LoVo (cell line): ENCODE measurements around the gene SFXN2.
"Not testable (repeated sequence)": the region's sequence is repeated elsewhere in the genome, so short reads cannot be mapped to it uniquely, and the experiment has no call there.

ENCODE experiments used
- DNase-seq: peaks from one replicate; pipeline ENCODE4 v3.0.0-alpha.2; 2016; ENCODE audit warnings: low spot score

SFXN2 gene

GRCh38 chr10:102753718-102754117 lies 39.3 kb downstream of the SFXN2 start:
- no peak for DNase-seq

- DNase-seq = no peak
Measured at GRCh38 chr10:102757323-102757722, 42.9 kb downstream of the SFXN2 start.

GRCh38 chr10:102758240-102758932 lies 44.0 kb downstream of the SFXN2 start:
- no peak for DNase-seq

GRCh38 chr10:102758933-102759262 lies 44.5 kb downstream of the SFXN2 start:
- DNase-seq = not testable (repeated sequence)

- DNase-seq = no peak
Measured at GRCh38 chr10:102759497-102760210, 45.2 kb downstream of the SFXN2 start.

- no peak for DNase-seq
Measured at GRCh38 chr10:102761981-102762380, 47.5 kb downstream of the SFXN2 start.

GRCh38 chr10:102762401-102763015 lies 48.1 kb downstream of the SFXN2 start:
- no peak for DNase-seq

- no peak for DNase-seq
Measured at GRCh38 chr10:102763037-102763607, 48.7 kb downstream of the SFXN2 start.

- DNase-seq = no peak
Measured at GRCh38 chr10:102764470-102765161, 50.2 kb downstream of the SFXN2 start.

- DNase-seq = no peak
Measured at GRCh38 chr10:102765336-102765735, 50.9 kb downstream of the SFXN2 start.

- DNase-seq = no peak
Measured at GRCh38 chr10:102767428-102768160, 53.2 kb downstream of the SFXN2 start.

- DNase-seq = no peak
Measured at GRCh38 chr10:102769375-102770107, 55.1 kb downstream of the SFXN2 start.

- no peak for DNase-seq
Measured at GRCh38 chr10:102770108-102770482, 55.7 kb downstream of the SFXN2 start.

- no peak for DNase-seq
Measured at GRCh38 chr10:102770792-102771191, 56.4 kb downstream of the SFXN2 start.

- no peak for DNase-seq
Measured at GRCh38 chr10:102773320-102773719, 58.9 kb downstream of the SFXN2 start.

- DNase-seq = no peak
Measured at GRCh38 chr10:102773986-102774385, 59.5 kb downstream of the SFXN2 start.

GRCh38 chr10:102775201-102775934 lies 60.9 kb downstream of the SFXN2 start:
- no peak for DNase-seq

GRCh38 chr10:102775935-102776669 lies 61.7 kb downstream of the SFXN2 start:
- no peak for DNase-seq

GRCh38 chr10:102776779-102777456 lies 62.5 kb downstream of the SFXN2 start:
- DNase-seq = no peak
